Parathyroid adenoma (tissue), 2 donors: Measurements from ENCODE around the gene LCORL.

Experiments
- H2AFZ ChIP-seq: fragments of 300-600 bp; sonication (generic); one replicate; pipeline ENCODE4 v1.7.0; 2017; ENCODE audit warnings: antibody characterized with exemption, mild to moderate bottlenecking
- H3K27ac ChIP-seq: fragments of 300-600 bp; sonication (generic); one replicate; pipeline ENCODE4 v1.7.0; 2017
- H3K27me3 ChIP-seq: fragments of 300-600 bp; sonication (generic); one replicate; pipeline ENCODE4 v1.7.0; 2017; ENCODE audit warnings: low read length; ENCODE audit not compliant: control insufficient read depth, insufficient read depth
- H3K36me3 ChIP-seq: fragments of 300-600 bp; sonication (generic); one replicate; pipeline ENCODE4 v1.7.0; 2017; ENCODE audit warnings: low read length; ENCODE audit not compliant: control insufficient read depth, insufficient read depth
- H3K4me1 ChIP-seq: fragments of 300-600 bp; sonication (generic); one replicate; pipeline ENCODE4 v1.7.0; 2017; ENCODE audit warnings: control low read depth
- H3K4me2 ChIP-seq: fragments of 300-600 bp; sonication (generic); one replicate; pipeline ENCODE4 v1.7.0; 2017; ENCODE audit warnings: low read length
- H3K4me3 ChIP-seq: fragments of 300-600 bp; sonication (generic); one replicate; pipeline ENCODE4 v1.7.0; 2017; ENCODE audit warnings: low read depth, low read length
- H3K79me2 ChIP-seq: fragments of 300-600 bp; sonication (generic); one replicate; pipeline ENCODE4 v1.7.0; 2017; ENCODE audit warnings: control low read depth
- H3K9ac ChIP-seq: fragments of 300-600 bp; sonication (generic); one replicate; pipeline ENCODE4 v1.7.0; 2017; ENCODE audit warnings: mild to moderate bottlenecking
- H3K9me3 ChIP-seq: fragments of 300-600 bp; sonication (generic); one replicate; pipeline ENCODE4 v1.7.0; 2017; ENCODE audit warnings: low read length; ENCODE audit not compliant: control insufficient read depth
- TF ChIP-seq, protein P1 (sequence below): fragments of 300-600 bp; sonication (generic); IDR thresholded peaks from one replicate; pipeline ENCODE4 v1.7.0; 2017; ENCODE audit warnings: antibody characterized with exemption, mild to moderate bottlenecking
- donor health status: primary hyperparathyroidism.

The LCORL gene

GRCh38 chr4:17797808-17798207 is 223.7 kb downstream of the LCORL start:
- no peaks in the 10 kb centered on the region for H3K4me1 ChIP-seq
- no peaks in the 10 kb centered on the region for H3K9me3 ChIP-seq
- no peaks in the 10 kb centered on the region for H3K36me3 ChIP-seq
- TF ChIP-seq, protein P1, sequence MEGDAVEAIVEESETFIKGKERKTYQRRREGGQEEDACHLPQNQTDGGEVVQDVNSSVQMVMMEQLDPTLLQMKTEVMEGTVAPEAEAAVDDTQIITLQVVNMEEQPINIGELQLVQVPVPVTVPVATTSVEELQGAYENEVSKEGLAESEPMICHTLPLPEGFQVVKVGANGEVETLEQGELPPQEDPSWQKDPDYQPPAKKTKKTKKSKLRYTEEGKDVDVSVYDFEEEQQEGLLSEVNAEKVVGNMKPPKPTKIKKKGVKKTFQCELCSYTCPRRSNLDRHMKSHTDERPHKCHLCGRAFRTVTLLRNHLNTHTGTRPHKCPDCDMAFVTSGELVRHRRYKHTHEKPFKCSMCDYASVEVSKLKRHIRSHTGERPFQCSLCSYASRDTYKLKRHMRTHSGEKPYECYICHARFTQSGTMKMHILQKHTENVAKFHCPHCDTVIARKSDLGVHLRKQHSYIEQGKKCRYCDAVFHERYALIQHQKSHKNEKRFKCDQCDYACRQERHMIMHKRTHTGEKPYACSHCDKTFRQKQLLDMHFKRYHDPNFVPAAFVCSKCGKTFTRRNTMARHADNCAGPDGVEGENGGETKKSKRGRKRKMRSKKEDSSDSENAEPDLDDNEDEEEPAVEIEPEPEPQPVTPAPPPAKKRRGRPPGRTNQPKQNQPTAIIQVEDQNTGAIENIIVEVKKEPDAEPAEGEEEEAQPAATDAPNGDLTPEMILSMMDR, result no peak
- H3K4me3 ChIP-seq, result no peak overlapping the region
- H3K27ac ChIP-seq, result no peak overlapping the region
- no peaks in the 10 kb centered on the region for H3K79me2 ChIP-seq
- no peak overlapping the region for H3K4me2 ChIP-seq
- H3K9ac ChIP-seq, result no peak overlapping the region
- no peaks in the 10 kb centered on the region for H3K27me3 ChIP-seq
- no peak overlapping the region for H2AFZ ChIP-seq

DNA sequence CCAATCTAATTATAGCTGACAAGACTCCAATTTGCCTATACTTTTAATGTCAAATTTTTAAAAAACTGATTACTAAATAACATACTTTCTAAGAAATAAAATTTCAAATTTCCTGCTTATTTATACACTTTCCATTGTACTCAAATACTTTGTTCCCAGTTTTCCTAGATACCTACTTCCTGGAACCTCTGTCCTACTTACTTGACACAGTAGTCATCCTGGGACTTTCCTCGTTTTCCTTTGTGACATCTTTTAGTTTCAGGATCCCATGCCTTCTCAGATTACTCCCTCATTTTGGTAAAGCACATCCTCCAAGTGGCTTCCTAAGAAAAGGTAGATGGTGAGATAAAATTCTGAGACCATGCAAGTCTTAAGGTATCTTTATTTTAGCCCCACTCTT is 226.8 kb downstream of the LCORL start:
- H3K4me2 ChIP-seq, result no peak overlapping the region
- H3K4me3 ChIP-seq, result no peak overlapping the region
- H2AFZ ChIP-seq, result no peak overlapping the region
- H3K9ac ChIP-seq, result no peak overlapping the region
- H3K36me3 ChIP-seq, result no peaks in the 10 kb centered on the region
- H3K27ac ChIP-seq, result no peak overlapping the region
- no peaks in the 10 kb centered on the region for H3K79me2 ChIP-seq
- no peaks in the 10 kb centered on the region for H3K9me3 ChIP-seq
- H3K4me1 ChIP-seq, result no peaks in the 10 kb centered on the region
- TF ChIP-seq, protein P1, result no peak
- H3K27me3 ChIP-seq, result no peaks in the 10 kb centered on the region
